Gastrocnemius medialis (tissue), 4 donors: Measurements from ENCODE around the gene TOX4. TPM values are rescaled to one million over a fixed set of nuclear protein-coding genes. Genes with fewer than 3 reads are reported as not detected.
A peak's percentile ranks its signal among the peaks of the same experiment; 100 is the strongest.

Experiments used
- ATAC-seq, 2 donors: fragments of 150-250 bp; one replicate each; pipeline ENCODE4 v1.9.1; 2016
- DNase-seq, 2 donors: peaks; one replicate each; pipeline ENCODE4 v3.0.0-alpha.2; 2019
- H3K27ac ChIP-seq, 4 donors: fragments of 200-600 bp; sonication (generic); 1 replicate in 1 of 4; 2 replicates in 3 of 4; pipeline ENCODE4 v1.5.1; 2016 to 2018; ENCODE audit warnings: mild to moderate bottlenecking in 2 of 4, moderate library complexity in 1 of 4
- H3K27me3 ChIP-seq, 3 donors: fragments of 200-600 bp; sonication (generic) in 2 of 3; 1 replicate in 1 of 3; 2 replicates in 2 of 3; pipeline versions ENCODE4 v1.5.1 to v1.6.0; 2016 to 2019; ENCODE audit warnings: mild to moderate bottlenecking in 1 of 3, moderate library complexity in 1 of 3
- H3K36me3 ChIP-seq, 2 donors: fragments of 200-600 bp; sonication (generic) in 1 of 2; one replicate each; pipeline ENCODE4 v1.5.1; 2017 to 2018
- H3K4me1 ChIP-seq, 2 donors: fragments of 200-600 bp; sonication (generic) in 1 of 2; one replicate each; pipeline ENCODE4 v1.5.1; 2016 to 2017; ENCODE audit warnings: mild to moderate bottlenecking in 2 of 2
- H3K4me3 ChIP-seq, 4 donors: fragments of 200-600 bp; sonication (generic) in 3 of 4; 1 replicate in 1 of 4; 2 replicates in 3 of 4; pipeline ENCODE4 v1.5.1; 2016 to 2019; ENCODE audit warnings: mild to moderate bottlenecking in 2 of 4
- H3K9me3 ChIP-seq, 3 donors: fragments of 200-600 bp; sonication (generic) in 2 of 3; 1 replicate in 1 of 3; 2 replicates in 2 of 3; pipeline ENCODE4 v1.5.1; 2016 to 2019
- CTCF ChIP-seq, 5 experiments: fragments of 450-650 bp in 3 of 5; fragments of 200-600 bp in 2 of 5; sonication (generic) in 2 of 5; IDR thresholded peaks in 4 of 5; conservative IDR thresholded peaks in 1 of 5; 1 replicate in 4 of 5; 2 replicates in 1 of 5; pipeline ENCODE4 v1.5.1; 2016 to 2019; ENCODE audit warnings: antibody characterized with exemption in 5 of 5, mild to moderate bottlenecking in 3 of 5, moderate library complexity in 3 of 5
- POLR2A ChIP-seq, 2 donors: fragments of 450-650 bp; IDR thresholded peaks; one replicate each; pipeline ENCODE4 v1.6.1; 2017; ENCODE audit warnings: antibody characterized with exemption in 2 of 2, mild to moderate bottlenecking in 2 of 2, moderate library complexity in 2 of 2
- in situ Hi-C, 4 donors: fragments of 200-750 bp; cut with MboI; loops; one replicate each; pipeline versions ENCODE4 v1.15.0 to v1.8.0; 2017; ENCODE audit warnings: low sequenced_read_pairs in 4 of 4
- intact Hi-C: fragments of 100-400 bp; cut with DNase I; formaldehyde crosslinking; loops from one replicate; pipeline ENCODE4 v1.15.1; 2023; ENCODE audit warnings: low total_unique reads
- total RNA-seq, 4 donors: library from RNA; depleted of rRNA; stranded (reverse); fragments of >200 nt; gene quantifications; one replicate each; pipeline versions ENCODE4 v1.1.0 to v1.2.3, GENCODE V29; 2016

TOX4 gene
- total RNA-seq = 100 to 1,000 TPM in 2 of 4 donors, 10 to 100 TPM in 2; 57.2 to 135 (median 112) TPM

- Histone ChIP-seq H3K4me3 (peak within 1 kb of the TSS; percentile 66 to 90 (median 80)), H3K36me3 (peaks cover 0 to 30% of the 10 kb centered on the region in 2 donors), H3K27me3 (no peaks in the 10 kb centered on the region), H3K27ac (peak within 1 kb of the TSS; percentile 83 to 89 (median 87)), H3K9me3 (no peaks in the 10 kb centered on the region), H3K4me1 (peaks cover 19 to 20% of the 10 kb centered on the region in 2 donors)
- ATAC-seq (peak; percentile 98 to 99), DNase-seq (peak; percentile 97 to 98)
- intact Hi-C loops (loop anchor here (1.0 to 5.0 kb wide), 5 partner anchors 21 to 210 kb away; partner anchors contain the start of genes CHD8, HNRNPC, METTL3 and SUPT16H), in situ Hi-C loops (no loop called here)
- TF ChIP-seq CTCF (IDR thresholded peaks at IDR 0.05 in 4 of 5, conservative IDR thresholded peaks at IDR 0.05 in 1 of 5) (peak; percentile 90 to 100 (median 99)), POLR2A (IDR thresholded peaks at IDR 0.05) (peak; percentile 68 to 87)
These were observed at the start of gene TOX4, which contains the start of gene RAB2B for GRCh38 chr14:21476925-21477681. Gene TOX4, plus strand, starts transcription at chr14:21477195. Its CDS starts 84 bp downstream, at chr14:21477279. Gene RAB2B, minus strand, starts transcription at chr14:21476959. Its CDS starts 87 bp downstream, at chr14:21476872.

DNA sequence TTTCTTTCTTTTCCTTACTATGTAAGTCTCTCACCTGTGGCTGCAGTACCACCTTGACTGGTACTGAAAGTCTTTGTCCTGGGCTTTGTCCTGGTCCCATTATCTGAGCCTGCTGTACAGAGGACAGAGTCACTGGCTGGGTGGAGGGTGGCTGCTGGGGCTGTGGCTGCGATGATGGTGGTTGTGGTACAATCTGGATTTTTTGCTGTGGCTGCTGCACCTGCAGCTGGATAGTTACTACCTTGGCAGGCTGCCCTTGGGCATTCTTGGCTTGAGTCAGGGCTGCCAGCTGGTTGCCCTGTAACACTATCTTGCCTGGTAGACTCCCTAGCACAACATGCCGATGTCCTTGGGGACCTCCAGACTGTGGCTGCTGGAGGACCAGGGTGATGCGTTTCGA is 48.1 kb upstream of the TOX4 start:
- TF ChIP-seq CTCF (IDR thresholded peaks at IDR 0.05 in 4 of 5, conservative IDR thresholded peaks at IDR 0.05 in 1 of 5) (no peak), POLR2A (IDR thresholded peaks at IDR 0.05) (no peak)
- peak in 1 of 2 donors; percentile 70 for ATAC-seq
- Histone ChIP-seq H3K36me3 (peaks cover 0 to 68% of the 10 kb centered on the region in 2 donors), H3K4me3 (no peak overlapping the region), H3K4me1 (peaks cover 9 to 10% of the 10 kb centered on the region in 2 donors), H3K27me3 (no peaks in the 10 kb centered on the region), H3K27ac (no peak overlapping the region), H3K9me3 (no peaks in the 10 kb centered on the region)
- DNase-seq = peak in 1 of 2 donors; percentile 51
- in situ Hi-C loops (no loop called here), intact Hi-C loops (no loop called here)

- Histone ChIP-seq H3K4me1 (peaks cover 21 to 24% of the 10 kb centered on the region in 2 donors), H3K27ac (no peak overlapping the region), H3K9me3 (no peaks in the 10 kb centered on the region), H3K36me3 (peaks cover 0 to 46% of the 10 kb centered on the region in 2 donors), H3K27me3 (no peaks in the 10 kb centered on the region), H3K4me3 (no peak overlapping the region)
- TF ChIP-seq CTCF (IDR thresholded peaks at IDR 0.05 in 4 of 5, conservative IDR thresholded peaks at IDR 0.05 in 1 of 5) = no peak
- TF ChIP-seq POLR2A (IDR thresholded peaks at IDR 0.05) = no peak
- no peak for ATAC-seq
- intact Hi-C loops (no loop called here), in situ Hi-C loops (no loop called here)
- no peak for DNase-seq
These were observed 45.9 kb upstream of the TOX4 start for GRCh38 chr14:21431126-21431525.

GRCh38 chr14:21436567-21437062 is 40.4 kb upstream of the TOX4 start:
- in situ Hi-C loops (no loop called here), intact Hi-C loops (loop anchor here (1.0 to 5.0 kb wide), 4 partner anchors 20 to 121 kb away; partner anchors contain the start of genes CHD8, SUPT16H and TOX4)
- ATAC-seq = peak in 1 of 2 donors; percentile 49
- H3K4me1 ChIP-seq = peaks cover 23 to 25% of the 10 kb centered on the region in 2 donors
- no peak for DNase-seq
- peaks cover 0 to under 1% of the 10 kb centered on the region in 2 donors for H3K36me3 ChIP-seq
- H3K27ac ChIP-seq = peak overlapping the region; percentile 81 to 88 (median 86)
- no peak for TF ChIP-seq POLR2A (IDR thresholded peaks at IDR 0.05)
- no peaks in the 10 kb centered on the region for H3K27me3 ChIP-seq
- H3K4me3 ChIP-seq = peak overlapping the region; percentile 76 to 99 (median 92)
- H3K9me3 ChIP-seq = no peaks in the 10 kb centered on the region
